Measurements from ENCODE around the gene UGGT2.

Gene UGGT2

DNA sequence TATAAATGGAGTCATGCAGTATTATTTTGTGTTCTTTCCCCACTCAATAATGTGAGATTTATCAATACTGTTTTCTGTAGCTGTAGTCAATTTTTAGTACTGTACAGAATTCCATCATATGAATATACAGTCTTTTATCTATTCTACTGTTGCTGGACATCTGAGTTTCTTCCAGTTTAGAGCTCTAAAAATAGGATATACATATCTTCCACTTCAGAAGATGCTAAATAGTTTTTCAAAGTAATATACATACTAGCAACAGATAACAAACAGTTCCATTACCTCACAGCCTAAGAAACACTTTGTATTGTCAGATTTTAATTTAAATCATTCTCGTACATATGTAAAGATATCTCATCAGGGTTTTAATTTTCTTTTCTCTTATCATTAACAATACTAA lies 149.6 kb downstream of the UGGT2 start:
- Histone ChIP-seq H3K9ac (no peak overlapping the region), H3K27me3 (ENCODE audit: control insufficient read depth, insufficient read depth, low read length) (no peaks in the 10 kb centered on the region), H2AFZ (no peak overlapping the region), H3K9me3 (ENCODE audit: control insufficient read depth, low read length) (no peaks in the 10 kb centered on the region), H3K36me3 (ENCODE audit: control insufficient read depth, insufficient read depth, low read length) (no peaks in the 10 kb centered on the region), H3K4me2 (ENCODE audit: low read length) (no peak overlapping the region), H3K4me1 (no peaks in the 10 kb centered on the region), H3K79me2 (no peaks in the 10 kb centered on the region), H3K4me3 (ENCODE audit: low read depth, low read length) (no peak overlapping the region), H3K27ac (no peak overlapping the region)
- TF ChIP-seq, protein P1, sequence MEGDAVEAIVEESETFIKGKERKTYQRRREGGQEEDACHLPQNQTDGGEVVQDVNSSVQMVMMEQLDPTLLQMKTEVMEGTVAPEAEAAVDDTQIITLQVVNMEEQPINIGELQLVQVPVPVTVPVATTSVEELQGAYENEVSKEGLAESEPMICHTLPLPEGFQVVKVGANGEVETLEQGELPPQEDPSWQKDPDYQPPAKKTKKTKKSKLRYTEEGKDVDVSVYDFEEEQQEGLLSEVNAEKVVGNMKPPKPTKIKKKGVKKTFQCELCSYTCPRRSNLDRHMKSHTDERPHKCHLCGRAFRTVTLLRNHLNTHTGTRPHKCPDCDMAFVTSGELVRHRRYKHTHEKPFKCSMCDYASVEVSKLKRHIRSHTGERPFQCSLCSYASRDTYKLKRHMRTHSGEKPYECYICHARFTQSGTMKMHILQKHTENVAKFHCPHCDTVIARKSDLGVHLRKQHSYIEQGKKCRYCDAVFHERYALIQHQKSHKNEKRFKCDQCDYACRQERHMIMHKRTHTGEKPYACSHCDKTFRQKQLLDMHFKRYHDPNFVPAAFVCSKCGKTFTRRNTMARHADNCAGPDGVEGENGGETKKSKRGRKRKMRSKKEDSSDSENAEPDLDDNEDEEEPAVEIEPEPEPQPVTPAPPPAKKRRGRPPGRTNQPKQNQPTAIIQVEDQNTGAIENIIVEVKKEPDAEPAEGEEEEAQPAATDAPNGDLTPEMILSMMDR (IDR thresholded peaks at IDR 0.05) = no peak

DNA sequence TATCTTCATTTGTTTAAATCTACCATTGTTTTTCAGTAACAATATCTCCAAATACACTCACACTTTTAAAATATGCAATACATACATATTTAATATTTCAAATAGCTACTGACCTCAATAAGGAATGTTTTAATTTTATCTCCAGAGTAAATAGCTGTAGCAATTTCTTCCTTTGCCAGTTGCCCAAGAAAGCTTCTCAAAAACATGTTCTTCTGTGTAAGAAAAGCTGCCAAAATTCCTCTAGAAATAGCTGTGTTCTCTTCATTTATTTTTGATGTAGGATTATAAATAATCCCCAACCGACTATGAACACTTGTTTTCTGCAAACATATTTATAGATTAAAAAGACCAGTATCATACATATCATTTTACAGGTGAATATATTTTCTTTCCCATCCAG lies 150.5 kb downstream of the UGGT2 start:
- TF ChIP-seq, protein P1 (IDR thresholded peaks at IDR 0.05) = no peak
- Histone ChIP-seq H3K36me3 (ENCODE audit: control insufficient read depth, insufficient read depth, low read length) (no peaks in the 10 kb centered on the region), H3K27me3 (ENCODE audit: control insufficient read depth, insufficient read depth, low read length) (no peaks in the 10 kb centered on the region), H3K4me3 (ENCODE audit: low read depth, low read length) (no peak overlapping the region), H3K4me2 (ENCODE audit: low read length) (no peak overlapping the region), H2AFZ (no peak overlapping the region), H3K9ac (no peak overlapping the region), H3K79me2 (no peaks in the 10 kb centered on the region), H3K4me1 (no peaks in the 10 kb centered on the region), H3K9me3 (ENCODE audit: control insufficient read depth, low read length) (no peaks in the 10 kb centered on the region), H3K27ac (no peak overlapping the region)

DNA sequence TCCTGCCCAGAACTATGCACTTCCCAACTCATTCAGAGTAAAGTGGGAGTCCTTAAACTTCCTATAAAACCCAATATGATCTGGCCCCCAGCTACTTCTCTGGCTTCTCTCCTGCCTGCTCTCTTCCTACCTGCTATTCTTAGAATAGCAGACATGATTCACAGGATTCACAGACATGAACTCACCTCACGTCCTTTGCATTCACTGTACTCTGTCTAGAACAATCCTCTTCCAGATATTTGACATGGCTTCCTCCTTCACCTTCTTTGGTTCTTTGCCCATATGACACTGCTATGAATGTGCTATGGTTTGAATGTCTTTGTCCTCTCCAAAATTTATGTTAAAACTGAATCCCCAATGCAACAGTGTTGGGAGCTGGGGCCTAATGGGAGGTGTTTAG lies 154.9 kb downstream of the UGGT2 start:
- Histone ChIP-seq H3K36me3 (ENCODE audit: control insufficient read depth, insufficient read depth, low read length) (no peaks in the 10 kb centered on the region), H2AFZ (no peak overlapping the region), H3K4me1 (no peaks in the 10 kb centered on the region), H3K9ac (no peak overlapping the region), H3K79me2 (no peaks in the 10 kb centered on the region), H3K27me3 (ENCODE audit: control insufficient read depth, insufficient read depth, low read length) (no peaks in the 10 kb centered on the region), H3K27ac (no peak overlapping the region), H3K4me3 (ENCODE audit: low read depth, low read length) (no peak overlapping the region), H3K4me2 (ENCODE audit: low read length) (no peak overlapping the region), H3K9me3 (ENCODE audit: control insufficient read depth, low read length) (no peaks in the 10 kb centered on the region)
- TF ChIP-seq, protein P1 (IDR thresholded peaks at IDR 0.05) = no peak

DNA sequence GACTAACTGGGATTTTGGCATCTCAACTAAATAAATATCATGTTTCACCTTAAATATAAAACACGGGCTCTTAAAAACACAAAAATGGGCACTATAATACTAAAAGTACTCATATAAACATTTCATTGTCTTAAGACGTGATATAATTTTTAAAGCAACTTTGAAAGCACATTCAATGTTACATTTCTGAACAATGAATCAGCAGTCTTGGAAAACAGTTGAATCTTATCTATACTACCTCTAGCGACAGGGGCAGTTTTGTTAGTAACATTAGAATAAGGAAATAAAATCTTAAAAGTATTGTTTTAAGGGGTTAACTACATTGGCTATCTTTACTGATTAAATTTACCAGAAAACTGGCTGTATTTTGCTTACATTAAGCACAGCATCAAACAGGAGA lies 156.9 kb downstream of the UGGT2 start:
- no peak overlapping the region for H3K4me3 ChIP-seq (ENCODE audit: low read depth, low read length)
- H2AFZ ChIP-seq = no peak overlapping the region
- H3K36me3 ChIP-seq (ENCODE audit: control insufficient read depth, insufficient read depth, low read length) = no peaks in the 10 kb centered on the region
- H3K9me3 ChIP-seq (ENCODE audit: control insufficient read depth, low read length) = no peaks in the 10 kb centered on the region
- no peaks in the 10 kb centered on the region for H3K4me1 ChIP-seq
- TF ChIP-seq, protein P1 (IDR thresholded peaks at IDR 0.05) = no peak
- no peak overlapping the region for H3K9ac ChIP-seq
- no peaks in the 10 kb centered on the region for H3K79me2 ChIP-seq
- H3K4me2 ChIP-seq (ENCODE audit: low read length) = no peak overlapping the region
- no peaks in the 10 kb centered on the region for H3K27me3 ChIP-seq (ENCODE audit: control insufficient read depth, insufficient read depth, low read length)
- no peak overlapping the region for H3K27ac ChIP-seq

DNA sequence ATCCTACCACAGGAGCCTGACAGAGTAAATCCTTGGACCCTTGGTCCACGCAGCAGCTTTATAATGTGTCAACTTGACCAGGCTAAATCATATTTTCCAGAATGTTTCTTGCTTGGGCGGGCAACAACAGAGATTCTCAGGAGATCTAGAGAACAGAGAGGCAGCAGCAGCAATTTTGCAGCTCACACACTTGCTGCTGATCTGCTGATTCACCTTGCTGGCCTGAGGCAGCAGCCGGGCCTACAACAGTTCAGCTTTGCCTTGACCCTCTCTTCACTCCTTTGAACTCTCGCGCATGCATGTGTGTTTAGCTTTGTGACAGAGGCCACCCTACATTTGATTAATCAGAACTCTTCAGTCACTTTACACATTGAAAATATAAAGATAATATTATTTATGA lies 159.3 kb downstream of the UGGT2 start:
- H3K36me3 ChIP-seq (ENCODE audit: control insufficient read depth, insufficient read depth, low read length) = no peaks in the 10 kb centered on the region
- no peak overlapping the region for H3K4me2 ChIP-seq (ENCODE audit: low read length)
- H3K4me3 ChIP-seq (ENCODE audit: low read depth, low read length) = no peak overlapping the region
- no peaks in the 10 kb centered on the region for H3K27me3 ChIP-seq (ENCODE audit: control insufficient read depth, insufficient read depth, low read length)
- TF ChIP-seq, protein P1 (IDR thresholded peaks at IDR 0.05) = no peak
- no peaks in the 10 kb centered on the region for H3K4me1 ChIP-seq
- H3K27ac ChIP-seq = no peak overlapping the region
- no peaks in the 10 kb centered on the region for H3K79me2 ChIP-seq
- H3K9ac ChIP-seq = no peak overlapping the region
- no peaks in the 10 kb centered on the region for H3K9me3 ChIP-seq (ENCODE audit: control insufficient read depth, low read length)
- H2AFZ ChIP-seq = no peak overlapping the region
